ENCODE results near the gene EARS2.

DNA sequence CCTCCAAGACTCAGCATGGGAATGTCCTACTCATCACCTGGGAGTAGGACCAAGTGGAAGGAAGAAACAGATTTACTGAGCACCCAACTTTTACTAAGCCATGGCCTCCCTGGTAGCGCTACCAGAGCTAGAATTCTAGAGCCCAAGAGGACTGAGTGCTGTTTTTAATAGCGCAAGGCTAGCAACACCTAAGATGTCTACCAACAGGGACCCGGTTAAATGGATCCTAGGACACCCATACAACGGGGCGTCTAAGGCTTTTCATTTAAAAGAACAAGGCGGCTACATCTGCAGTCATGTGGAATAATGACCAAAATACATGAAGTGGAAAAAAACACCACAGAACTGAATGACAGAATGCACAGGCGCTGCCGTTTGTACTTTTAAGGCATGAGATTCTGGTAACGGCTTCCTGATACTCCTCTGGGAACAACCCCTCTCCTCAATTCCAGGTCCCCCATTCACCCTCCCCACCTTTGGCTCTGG is 51.9 kb downstream of the EARS2 start:
- TF ChIP-seq EZH2 (IDR thresholded peaks at IDR 0.05) (no peak), POLR2AphosphoS5 (IDR thresholded peaks at IDR 0.05; ENCODE audit: borderline replicate concordance, low read depth, low read length) (no peak)
